Activated naive CD4-positive, alpha-beta T cell treated with anti-CD3 and anti-CD28 coated beads, Interleukin-2, amount 50 U/mL, for 24 hours (primary cell): Measurements from ENCODE around the gene ICOSLG.
"Not testable (repeated sequence)": the region's sequence is repeated elsewhere in the genome, so short reads cannot be mapped to it uniquely, and the experiment has no call there.

Source experiments
- H3K27ac Mint-ChIP-seq: one replicate; pipeline ENCODE4 v1.8.0; 2021; ENCODE audit warnings: mild to moderate bottlenecking, mixed read lengths
- H3K27me3 Mint-ChIP-seq: one replicate; pipeline ENCODE4 v1.8.0; 2021; ENCODE audit warnings: mixed read lengths
- H3K36me3 Mint-ChIP-seq: one replicate; pipeline ENCODE4 v1.8.0; 2021; ENCODE audit warnings: mixed read lengths
- H3K4me1 Mint-ChIP-seq: one replicate; pipeline ENCODE4 v1.8.0; 2021; ENCODE audit warnings: mixed read lengths
- H3K4me3 Mint-ChIP-seq: one replicate; pipeline ENCODE4 v1.8.0; 2021; ENCODE audit warnings: mild to moderate bottlenecking, mixed read lengths
- H3K9me3 Mint-ChIP-seq: one replicate; pipeline ENCODE4 v1.8.0; 2021; ENCODE audit warnings: mixed read lengths

Gene ICOSLG

DNA sequence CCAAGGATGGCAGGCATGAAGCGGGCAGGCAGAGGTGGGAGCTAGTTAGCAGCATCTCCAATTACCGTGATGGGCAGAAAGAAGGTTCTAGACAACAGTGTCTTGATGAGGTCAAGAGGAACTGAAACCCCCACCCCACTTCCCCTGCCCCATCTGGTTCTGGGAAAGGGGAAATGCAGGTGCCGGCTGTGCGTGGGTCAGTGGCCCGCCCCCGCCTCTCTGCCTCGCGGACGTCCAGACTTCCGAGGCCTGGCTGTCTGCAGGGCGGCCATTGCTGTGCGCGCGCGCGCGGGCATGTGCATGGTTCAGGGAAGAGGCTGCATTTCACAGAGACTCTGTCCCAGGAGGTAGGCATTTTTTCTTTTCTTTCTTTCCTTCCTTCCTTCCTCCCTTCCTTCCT lies 65.6 kb downstream of the ICOSLG start:
- H3K27ac Mint-ChIP-seq, H3K36me3 Mint-ChIP-seq, H3K27me3 Mint-ChIP-seq, H3K9me3 Mint-ChIP-seq, H3K4me1 Mint-ChIP-seq, H3K4me3 Mint-ChIP-seq: not testable (repeated sequence)
